ENCODE measurements around the gene TSEN34. TPM values are rescaled to one million over a fixed set of nuclear protein-coding genes. Genes with fewer than 3 reads are reported as not detected.
A peak's percentile ranks its signal among the peaks of the same experiment; 100 is the strongest.
"Not testable (repeated sequence)": the region's sequence is repeated elsewhere in the genome, so short reads cannot be mapped to it uniquely, and the experiment has no call there.

TSEN34 gene
- total and polyA plus RNA-seq, 7 donors, result 15.5 to 44.6 (median 20.2) TPM

DNA sequence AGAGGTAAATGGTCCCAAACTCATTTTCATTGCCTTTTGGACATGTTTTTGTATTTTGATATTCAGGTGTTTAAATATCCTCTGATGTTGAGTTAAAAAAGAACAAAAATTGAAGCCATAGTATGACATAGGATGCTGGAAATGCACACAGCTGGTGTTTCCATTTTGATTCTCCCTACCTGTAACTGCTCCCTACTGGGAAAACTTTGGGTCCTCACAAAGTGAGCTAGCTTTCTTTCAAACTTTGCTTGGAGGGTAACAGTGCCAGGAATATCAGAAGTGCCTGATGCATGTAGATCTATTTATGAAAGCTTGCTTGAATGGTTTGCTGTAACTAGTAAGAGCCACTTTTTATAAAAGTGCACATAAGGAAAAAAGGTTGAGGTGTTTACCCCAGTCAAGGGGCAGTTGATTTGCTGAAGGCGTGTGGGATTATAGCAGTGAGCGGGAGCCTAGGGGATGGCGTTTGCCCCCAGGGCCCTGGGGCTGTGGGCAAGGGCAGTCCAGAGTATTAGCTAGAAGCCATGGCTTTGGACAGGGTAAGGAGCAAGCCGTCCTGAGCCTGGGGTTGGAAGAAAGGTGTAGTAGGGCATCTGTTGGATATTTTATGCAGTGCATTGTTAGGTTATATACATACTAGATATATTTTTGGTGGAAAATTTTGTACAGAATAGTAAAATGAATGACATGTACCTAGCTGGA lies 13.8 kb downstream of the TSEN34 start:
- peak overlapping the region; percentile 2 for H3K27ac ChIP-seq
- no peaks in the 10 kb centered on the region for H3K27me3 ChIP-seq (ENCODE audit: insufficient read depth in 3 of 3, low read length in 2 of 3)
- DNase-seq (no peak), ATAC-seq (no peak)
- TF ChIP-seq, protein P1, sequence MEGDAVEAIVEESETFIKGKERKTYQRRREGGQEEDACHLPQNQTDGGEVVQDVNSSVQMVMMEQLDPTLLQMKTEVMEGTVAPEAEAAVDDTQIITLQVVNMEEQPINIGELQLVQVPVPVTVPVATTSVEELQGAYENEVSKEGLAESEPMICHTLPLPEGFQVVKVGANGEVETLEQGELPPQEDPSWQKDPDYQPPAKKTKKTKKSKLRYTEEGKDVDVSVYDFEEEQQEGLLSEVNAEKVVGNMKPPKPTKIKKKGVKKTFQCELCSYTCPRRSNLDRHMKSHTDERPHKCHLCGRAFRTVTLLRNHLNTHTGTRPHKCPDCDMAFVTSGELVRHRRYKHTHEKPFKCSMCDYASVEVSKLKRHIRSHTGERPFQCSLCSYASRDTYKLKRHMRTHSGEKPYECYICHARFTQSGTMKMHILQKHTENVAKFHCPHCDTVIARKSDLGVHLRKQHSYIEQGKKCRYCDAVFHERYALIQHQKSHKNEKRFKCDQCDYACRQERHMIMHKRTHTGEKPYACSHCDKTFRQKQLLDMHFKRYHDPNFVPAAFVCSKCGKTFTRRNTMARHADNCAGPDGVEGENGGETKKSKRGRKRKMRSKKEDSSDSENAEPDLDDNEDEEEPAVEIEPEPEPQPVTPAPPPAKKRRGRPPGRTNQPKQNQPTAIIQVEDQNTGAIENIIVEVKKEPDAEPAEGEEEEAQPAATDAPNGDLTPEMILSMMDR (IDR thresholded peaks at IDR 0.05), result no peak
- intact Hi-C loops (cut with DNase I), result no loop called here
- H3K4me3 ChIP-seq, result peak overlapping the region; percentile 80
- H3K4me1 ChIP-seq, result peaks cover 80% of the 10 kb centered on the region
- H3K36me3 ChIP-seq (ENCODE audit: insufficient read depth in 1 of 2, low read depth in 1 of 2), result peaks cover 24 to 76% of the 10 kb centered on the region in 2 donors
- no peaks in the 10 kb centered on the region for H3K9me3 ChIP-seq
- 72 to 80% (median 74%) methylated on average over 4 of the region's 4 CpGs for WGBS, 3 donors

DNA sequence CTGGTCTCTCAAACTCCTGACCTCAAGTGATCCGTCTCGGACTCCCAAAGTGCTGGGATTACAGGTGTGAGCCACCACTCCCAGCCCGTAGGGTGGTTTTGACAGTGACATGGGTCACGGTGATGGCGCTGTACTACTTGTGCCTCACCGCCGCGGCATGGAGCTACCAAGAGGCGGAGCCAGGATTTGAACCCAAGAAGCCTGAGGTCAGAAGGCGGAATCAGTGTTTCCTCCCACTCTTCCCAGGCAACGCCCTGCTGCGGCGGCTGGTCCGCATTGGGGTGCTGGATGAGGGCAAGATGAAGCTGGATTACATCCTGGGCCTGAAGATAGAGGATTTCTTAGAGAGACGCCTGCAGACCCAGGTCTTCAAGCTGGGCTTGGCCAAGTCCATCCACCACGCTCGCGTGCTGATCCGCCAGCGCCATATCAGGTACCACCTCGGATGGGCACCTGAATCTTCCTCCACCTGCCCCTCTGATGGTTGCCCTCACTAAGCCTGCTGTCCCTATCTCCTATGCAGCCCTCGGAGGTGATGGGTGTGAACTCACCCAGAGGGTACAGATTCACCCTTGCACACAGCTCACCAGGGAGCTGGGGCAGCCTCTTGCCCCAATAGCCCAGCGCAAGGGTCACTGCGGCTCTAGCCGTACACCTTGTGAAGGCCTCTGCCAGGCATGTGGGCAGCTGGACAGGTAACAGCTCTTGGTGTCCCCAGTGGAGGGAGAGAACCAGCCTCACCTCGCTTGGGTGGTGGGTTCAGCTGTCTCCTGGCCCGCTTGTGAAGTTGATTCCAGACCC lies 15.1 kb downstream of the TSEN34 start:
- no peak for DNase-seq
- intact Hi-C loops (cut with DNase I), result no loop called here
- WGBS, 3 donors, result 87 to 93% (median 89%) methylated on average over 27 of the region's 27 CpGs
- H3K9me3 ChIP-seq, result no peaks in the 10 kb centered on the region
- peak overlapping the region; percentile 2 for H3K27ac ChIP-seq
- H3K36me3 ChIP-seq (ENCODE audit: insufficient read depth in 1 of 2, low read depth in 1 of 2), result peaks cover 24 to 75% of the 10 kb centered on the region in 2 donors
- H3K4me1 ChIP-seq, result peaks cover 81% of the 10 kb centered on the region
- ATAC-seq, result no peak
- H3K4me3 ChIP-seq, result peak overlapping the region; percentile 18
- no peaks in the 10 kb centered on the region for H3K27me3 ChIP-seq (ENCODE audit: insufficient read depth in 3 of 3, low read length in 2 of 3)
- TF ChIP-seq, protein P1 (IDR thresholded peaks at IDR 0.05), result no peak

GRCh38 chr19:54206831-54207177 lies 15.7 kb downstream of the TSEN34 start:
- Histone ChIP-seq H3K4me3 (peak overlapping the region; percentile 18), H3K27ac (no peak overlapping the region), H3K9me3 (no peaks in the 10 kb centered on the region), H3K27me3 (ENCODE audit: insufficient read depth in 3 of 3, low read length in 2 of 3) (no peaks in the 10 kb centered on the region), H3K36me3 (ENCODE audit: insufficient read depth in 1 of 2, low read depth in 1 of 2) (peaks cover 24 to 70% of the 10 kb centered on the region in 2 donors), H3K4me1 (peaks cover 78% of the 10 kb centered on the region)
- 77 to 86% (median 80%) methylated on average over 13 of the region's 13 CpGs for WGBS, 3 donors
- intact Hi-C loops (cut with DNase I), result no loop called here
- no peak for ATAC-seq
- TF ChIP-seq, protein P1 (IDR thresholded peaks at IDR 0.05), result no peak
- no peak for DNase-seq

DNA sequence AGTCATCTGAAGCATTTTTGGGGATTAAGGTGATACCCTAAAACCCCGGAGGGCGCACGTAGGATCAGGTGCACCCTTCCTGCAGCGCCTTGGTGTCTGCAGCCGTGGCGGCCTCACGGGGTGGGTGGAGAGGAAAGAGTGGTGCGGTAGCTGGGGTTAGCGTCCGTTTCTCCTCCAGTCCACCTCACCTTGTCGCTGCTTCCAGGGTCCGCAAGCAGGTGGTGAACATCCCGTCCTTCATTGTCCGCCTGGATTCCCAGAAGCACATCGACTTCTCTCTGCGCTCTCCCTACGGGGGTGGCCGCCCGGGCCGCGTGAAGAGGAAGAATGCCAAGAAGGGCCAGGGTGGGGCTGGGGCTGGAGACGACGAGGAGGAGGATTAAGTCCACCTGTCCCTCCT lies 16.1 kb downstream of the TSEN34 start:
- DNase-seq; H3K27me3 ChIP-seq (ENCODE audit: insufficient read depth in 3 of 3, low read length in 2 of 3); H3K27ac ChIP-seq; ATAC-seq; H3K9me3 ChIP-seq; intact Hi-C loops (cut with DNase I): not testable (repeated sequence)
- Histone ChIP-seq H3K4me3 (peak overlapping the region; percentile 18), H3K36me3 (ENCODE audit: insufficient read depth in 1 of 2, low read depth in 1 of 2) (peaks cover 21 to 66% of the 10 kb centered on the region in 2 donors), H3K4me1 (peaks cover 74% of the 10 kb centered on the region)
- WGBS, 3 donors, result 67 to 73% (median 69%) methylated on average over 23 of the region's 23 CpGs

GRCh38 chr19:54207676-54207982 lies 16.5 kb downstream of the TSEN34 start:
- 76 to 84% (median 77%) methylated on average over 5 of the region's 5 CpGs for WGBS, 3 donors
- ATAC-seq (no peak), DNase-seq (no peak)
- Histone ChIP-seq H3K4me3 (peak overlapping the region; percentile 18), H3K27me3 (ENCODE audit: insufficient read depth in 3 of 3, low read length in 2 of 3) (no peaks in the 10 kb centered on the region), H3K36me3 (ENCODE audit: insufficient read depth in 1 of 2, low read depth in 1 of 2) (peaks cover 17 to 61% of the 10 kb centered on the region in 2 donors), H3K9me3 (no peaks in the 10 kb centered on the region), H3K4me1 (peaks cover 70% of the 10 kb centered on the region), H3K27ac (peak overlapping the region; percentile 53)
- TF ChIP-seq, protein P1 (IDR thresholded peaks at IDR 0.05), result no peak
- intact Hi-C loops (cut with DNase I), result no loop called here
